Activated naive CD8-positive, alpha-beta T cell treated with anti-CD3 and anti-CD28 coated beads for 36 hours (primary cell): ENCODE measurements around the gene FCAMR. TPM values are rescaled to one million over a fixed set of nuclear protein-coding genes. Genes with fewer than 3 reads are reported as not detected.

ENCODE experiments used
- DNase-seq: peaks from one replicate; pipeline ENCODE4 v3.0.0; 2021
- H3K27ac Mint-ChIP-seq: one replicate; pipeline ENCODE4 v1.8.0; 2022; ENCODE audit warnings: mild to moderate bottlenecking, moderate library complexity, mixed read lengths
- H3K27me3 Mint-ChIP-seq: one replicate; pipeline ENCODE4 v1.8.0; 2022; ENCODE audit warnings: mild to moderate bottlenecking, mixed read lengths
- H3K36me3 Mint-ChIP-seq: one replicate; pipeline ENCODE4 v1.8.0; 2021; ENCODE audit warnings: mild to moderate bottlenecking, mixed read lengths
- H3K4me1 Mint-ChIP-seq: one replicate; pipeline ENCODE4 v1.8.0; 2021; ENCODE audit warnings: mixed read lengths
- H3K4me3 Mint-ChIP-seq: one replicate; pipeline ENCODE4 v1.8.0; 2022; ENCODE audit warnings: mild to moderate bottlenecking, moderate library complexity, mixed read lengths
- H3K9me3 Mint-ChIP-seq: one replicate; pipeline ENCODE4 v1.8.0; 2022; ENCODE audit warnings: mixed read lengths
- total RNA-seq, 2 experiments: library from RNA; stranded (reverse); gene quantifications; one replicate each; pipeline ENCODE4 v1.2.3, GENCODE V29; 2021

FCAMR gene
- total RNA-seq: not detected

DNA sequence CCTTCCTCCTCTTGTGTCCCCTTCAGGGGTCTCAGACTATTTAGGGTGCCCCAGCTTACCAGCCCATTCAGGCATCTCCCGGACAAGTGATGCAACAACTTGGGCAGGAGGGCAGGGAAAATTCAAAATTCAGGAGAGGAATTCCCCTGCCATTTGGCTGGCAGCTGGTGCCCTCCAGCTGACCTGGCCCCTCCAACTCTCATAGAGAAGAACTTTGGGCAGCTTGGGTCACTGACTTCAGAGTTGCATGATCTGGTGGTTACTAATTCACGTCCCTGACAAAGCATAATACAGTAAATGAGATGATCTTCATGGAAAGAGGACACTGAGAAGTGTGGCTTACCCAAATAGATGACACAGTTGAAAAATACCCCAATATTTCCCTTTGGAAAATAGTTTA, at the start of gene FCAMR:
TSS of gene FCAMR (minus strand) at position 15 of the 400 bp plus-strand sequence. CDS start 335 bp downstream, outside the sequence.
- no peak for DNase-seq
- H3K9me3 Mint-ChIP-seq: no peaks in the 10 kb centered on the region
- no peaks in the 10 kb centered on the region for H3K36me3 Mint-ChIP-seq
- H3K27ac Mint-ChIP-seq: no peak within 1 kb of the TSS
- H3K4me3 Mint-ChIP-seq: no peak within 1 kb of the TSS
- peaks cover 15% of the 10 kb centered on the region for H3K4me1 Mint-ChIP-seq
- peaks cover 5% of the 10 kb centered on the region for H3K27me3 Mint-ChIP-seq

DNA sequence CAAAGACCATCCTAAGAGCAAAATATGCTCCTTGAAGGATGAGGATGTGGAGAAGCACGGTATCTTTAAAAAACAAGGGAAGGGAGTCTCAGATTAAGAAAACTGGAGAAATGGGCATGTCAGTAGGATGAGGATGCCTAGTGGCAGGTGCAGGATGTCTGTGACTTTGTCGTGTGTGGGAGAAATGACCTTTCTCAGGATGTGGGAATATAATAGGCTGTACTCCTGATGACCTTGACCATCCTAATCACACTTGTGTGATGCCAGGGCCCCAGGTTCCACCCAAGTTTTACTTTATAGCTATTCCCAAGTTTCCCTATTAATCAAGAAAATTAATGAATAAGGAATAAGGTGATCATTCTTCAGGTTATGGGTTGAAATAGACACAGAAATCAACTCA, 49.4 kb upstream of the FCAMR start:
- Mint-ChIP-seq H3K9me3 (no peaks in the 10 kb centered on the region), H3K4me3 (no peak overlapping the region), H3K36me3 (no peaks in the 10 kb centered on the region)

GRCh38 chr1:207019161-207019560, 48.9 kb upstream of the FCAMR start:
- Mint-ChIP-seq H3K4me3 (no peak overlapping the region), H3K36me3 (no peaks in the 10 kb centered on the region), H3K9me3 (no peaks in the 10 kb centered on the region), H3K4me1 (peaks cover 4% of the 10 kb centered on the region), H3K27ac (no peak overlapping the region), H3K27me3 (peaks cover 3% of the 10 kb centered on the region)
- no peak for DNase-seq

More for the DNA sequence above, 49.4 kb upstream of the FCAMR start:
- no peak for DNase-seq
- Mint-ChIP-seq H3K27ac (no peak overlapping the region), H3K4me1 (peaks cover 7% of the 10 kb centered on the region), H3K27me3 (peaks cover 5% of the 10 kb centered on the region)

GRCh38 chr1:207018707-207019106, 48.4 kb upstream of the FCAMR start:
- Mint-ChIP-seq H3K27ac (no peak overlapping the region), H3K4me1 (peaks cover 2% of the 10 kb centered on the region), H3K36me3 (no peaks in the 10 kb centered on the region), H3K9me3 (no peaks in the 10 kb centered on the region), H3K27me3 (peaks cover 3% of the 10 kb centered on the region), H3K4me3 (no peak overlapping the region)
- DNase-seq: no peak

- Mint-ChIP-seq H3K27me3 (peaks cover 3% of the 10 kb centered on the region), H3K27ac (no peak overlapping the region), H3K36me3 (no peaks in the 10 kb centered on the region), H3K9me3 (no peaks in the 10 kb centered on the region), H3K4me3 (no peak overlapping the region), H3K4me1 (peaks cover 2% of the 10 kb centered on the region)
- no peak for DNase-seq
These were observed 47.6 kb upstream of the FCAMR start for GRCh38 chr1:207017615-207018559.

DNA sequence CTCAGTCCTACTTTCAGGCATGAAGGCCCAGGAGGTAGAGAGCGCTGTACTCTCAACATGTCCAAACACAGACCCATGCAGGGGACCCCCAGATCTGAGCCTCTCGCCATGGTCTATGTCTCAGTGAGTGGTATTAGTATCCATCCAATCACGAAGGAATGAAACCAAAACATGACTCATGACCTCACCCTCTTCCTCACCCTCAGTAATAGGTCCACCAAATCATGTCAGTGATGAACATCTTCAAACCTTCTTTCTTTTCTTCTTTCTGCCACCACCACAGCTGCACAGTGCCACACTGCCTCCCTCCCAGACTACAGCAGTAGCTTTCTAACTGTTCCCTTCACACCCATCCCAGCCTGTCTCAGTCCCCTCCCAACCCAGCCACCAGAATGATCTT, 45.5 kb upstream of the FCAMR start:
- H3K36me3 Mint-ChIP-seq: no peaks in the 10 kb centered on the region
- H3K4me3 Mint-ChIP-seq: no peak overlapping the region
- H3K27ac Mint-ChIP-seq: no peak overlapping the region
- H3K9me3 Mint-ChIP-seq: no peaks in the 10 kb centered on the region
- no peak for DNase-seq
- peaks cover 2% of the 10 kb centered on the region for H3K4me1 Mint-ChIP-seq
- peaks cover under 1% of the 10 kb centered on the region for H3K27me3 Mint-ChIP-seq

- Mint-ChIP-seq H3K9me3 (no peaks in the 10 kb centered on the region), H3K27ac (no peak overlapping the region), H3K36me3 (no peaks in the 10 kb centered on the region), H3K4me3 (no peak overlapping the region), H3K27me3 (no peaks in the 10 kb centered on the region), H3K4me1 (peaks cover 2% of the 10 kb centered on the region)
- DNase-seq: no peak
These were observed 44.5 kb upstream of the FCAMR start for GRCh38 chr1:207014728-207015127.

DNA sequence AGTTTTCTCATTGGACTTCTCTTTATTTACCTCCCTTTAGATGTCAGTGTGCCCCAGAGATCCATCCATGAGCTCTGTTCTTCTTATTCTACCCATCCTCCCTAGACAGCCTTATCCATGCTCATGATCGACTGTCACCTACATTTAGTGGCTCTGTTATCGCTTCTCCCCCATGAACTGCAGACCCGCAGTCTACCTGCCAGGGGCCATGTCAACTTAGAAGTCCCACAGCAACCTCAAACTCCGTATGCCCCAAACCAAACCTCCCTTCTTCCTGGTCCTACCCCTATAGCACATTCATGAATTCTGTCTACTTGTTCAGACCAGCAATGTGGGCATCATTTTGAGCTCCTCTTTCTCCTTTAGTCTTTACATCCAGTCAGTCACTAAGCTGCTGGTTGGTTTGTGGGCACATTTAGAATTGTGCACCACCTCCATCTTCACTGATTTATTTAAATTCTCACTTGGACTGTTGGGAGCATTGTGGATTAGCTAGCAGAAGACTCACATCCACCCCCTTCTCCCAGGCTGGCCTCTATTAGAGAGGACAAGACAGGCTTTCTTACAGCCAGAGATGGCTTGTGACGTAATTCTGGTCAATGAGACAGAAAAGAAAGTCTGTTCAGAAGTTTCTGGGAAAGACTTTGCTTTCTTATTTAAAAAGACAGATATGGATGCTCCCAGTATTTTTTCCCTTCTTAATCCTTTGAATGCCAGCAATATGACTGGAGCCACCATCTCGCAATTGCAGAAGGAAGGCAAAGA, 43.2 kb upstream of the FCAMR start:
- H3K4me1 Mint-ChIP-seq: peaks cover 2% of the 10 kb centered on the region
- H3K4me3 Mint-ChIP-seq: no peak overlapping the region
- no peaks in the 10 kb centered on the region for H3K27me3 Mint-ChIP-seq
- H3K9me3 Mint-ChIP-seq: no peaks in the 10 kb centered on the region
- no peaks in the 10 kb centered on the region for H3K36me3 Mint-ChIP-seq
- H3K27ac Mint-ChIP-seq: no peak overlapping the region
- no peak for DNase-seq

DNA sequence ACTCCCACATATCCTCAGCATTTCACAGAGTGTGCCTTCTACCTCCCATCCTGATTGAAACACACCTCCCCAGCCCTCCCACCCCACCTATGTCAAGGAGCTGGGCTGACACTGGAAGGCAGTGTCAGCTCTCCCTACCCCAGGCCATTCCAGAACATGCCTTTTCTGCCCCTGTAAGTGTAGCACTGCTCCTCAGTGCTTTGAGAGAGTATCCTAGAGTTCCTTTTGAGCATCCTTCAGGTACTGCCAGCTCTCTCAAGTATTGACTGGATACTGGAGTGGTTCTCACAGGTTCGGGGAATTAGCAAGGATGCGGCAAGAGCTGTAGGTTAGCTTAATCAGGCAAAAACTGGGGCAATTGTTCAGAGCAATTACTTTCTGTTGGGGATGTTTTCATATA, 40.5 kb upstream of the FCAMR start:
- no peaks in the 10 kb centered on the region for H3K27me3 Mint-ChIP-seq

GRCh38 chr1:207009945-207010344, 39.7 kb upstream of the FCAMR start:
- Mint-ChIP-seq H3K27me3 (peaks cover 3% of the 10 kb centered on the region), H3K4me1 (no peaks in the 10 kb centered on the region)

More for the DNA sequence above, 40.5 kb upstream of the FCAMR start:
- no peaks in the 10 kb centered on the region for H3K4me1 Mint-ChIP-seq
- no peak overlapping the region for H3K4me3 Mint-ChIP-seq
- no peaks in the 10 kb centered on the region for H3K36me3 Mint-ChIP-seq
- no peak overlapping the region for H3K27ac Mint-ChIP-seq
- no peaks in the 10 kb centered on the region for H3K9me3 Mint-ChIP-seq
- no peak for DNase-seq

GRCh38 chr1:207009182-207009850, 39.1 kb upstream of the FCAMR start:
- Mint-ChIP-seq H3K4me3 (no peak overlapping the region), H3K27ac (no peak overlapping the region), H3K4me1 (no peaks in the 10 kb centered on the region), H3K36me3 (no peaks in the 10 kb centered on the region), H3K9me3 (no peaks in the 10 kb centered on the region), H3K27me3 (peaks cover 3% of the 10 kb centered on the region)
- no peak for DNase-seq

More at GRCh38 chr1:207009945-207010344, 39.7 kb upstream of the FCAMR start:
- Mint-ChIP-seq H3K9me3 (no peaks in the 10 kb centered on the region), H3K27ac (no peak overlapping the region), H3K4me3 (no peak overlapping the region), H3K36me3 (no peaks in the 10 kb centered on the region)
- DNase-seq: no peak

DNA sequence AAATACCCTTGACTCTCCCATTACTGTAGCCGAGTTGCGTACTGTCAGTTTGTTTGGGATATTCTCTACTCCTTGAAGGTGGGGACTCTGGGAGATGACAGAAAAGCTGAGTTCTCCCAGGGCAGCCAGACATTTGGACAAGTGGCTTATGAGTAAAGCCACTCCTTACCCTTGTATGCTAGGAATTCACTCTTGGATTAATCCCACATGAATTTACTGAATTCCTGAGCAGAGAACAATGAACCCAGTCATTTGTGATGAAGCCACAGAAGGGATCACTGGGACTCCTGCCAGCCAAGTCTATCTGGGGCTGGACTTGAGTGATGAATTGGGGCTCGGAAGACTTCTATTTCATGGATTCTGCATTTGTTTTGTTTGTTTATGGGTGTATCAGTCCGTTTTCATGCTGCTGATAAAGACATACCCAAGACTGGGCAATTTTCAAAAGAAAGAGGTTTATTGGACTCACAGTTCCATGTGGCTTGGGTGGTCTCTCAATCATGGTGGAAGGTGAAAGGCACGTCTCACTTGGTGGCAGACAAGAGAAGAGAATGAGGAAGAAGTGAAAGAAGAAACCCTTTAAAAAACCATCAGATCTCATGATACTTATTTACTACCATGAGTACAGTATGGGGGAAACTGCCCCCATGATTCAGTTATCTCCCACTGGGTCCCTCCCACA, 37.2 kb upstream of the FCAMR start:
- H3K4me3 Mint-ChIP-seq: no peak overlapping the region
- no peaks in the 10 kb centered on the region for H3K9me3 Mint-ChIP-seq
- no peak overlapping the region for H3K27ac Mint-ChIP-seq
- DNase-seq: no peak
- no peaks in the 10 kb centered on the region for H3K36me3 Mint-ChIP-seq
- H3K27me3 Mint-ChIP-seq: peaks cover 3% of the 10 kb centered on the region
- H3K4me1 Mint-ChIP-seq: no peaks in the 10 kb centered on the region

DNA sequence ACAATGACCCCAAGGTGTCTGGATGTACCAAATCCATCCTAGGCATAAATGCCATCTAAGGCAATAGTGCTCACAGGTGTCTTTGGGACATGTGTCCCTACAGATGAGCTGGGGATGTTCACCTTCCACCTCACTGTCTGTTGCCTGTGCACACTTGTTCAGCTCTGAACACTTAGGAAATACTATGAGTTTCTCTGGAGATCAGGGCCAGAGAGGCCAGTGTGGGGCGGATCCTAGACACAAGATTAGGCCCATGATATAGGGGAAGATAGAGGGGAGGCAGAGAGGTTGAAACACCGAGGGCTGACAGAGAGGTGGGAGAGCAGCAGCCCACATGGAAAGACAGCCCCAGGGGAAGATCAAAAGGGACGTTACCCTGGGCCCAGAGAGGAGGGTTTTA, 36.7 kb upstream of the FCAMR start:
- no peaks in the 10 kb centered on the region for H3K9me3 Mint-ChIP-seq
- peaks cover 3% of the 10 kb centered on the region for H3K27me3 Mint-ChIP-seq
- H3K36me3 Mint-ChIP-seq: no peaks in the 10 kb centered on the region
- H3K27ac Mint-ChIP-seq: no peak overlapping the region
- H3K4me3 Mint-ChIP-seq: no peak overlapping the region
- DNase-seq: no peak
- H3K4me1 Mint-ChIP-seq: no peaks in the 10 kb centered on the region

GRCh38 chr1:207006083-207006482, 35.8 kb upstream of the FCAMR start:
- DNase-seq: no peak
- H3K4me3 Mint-ChIP-seq: no peak overlapping the region
- no peak overlapping the region for H3K27ac Mint-ChIP-seq
- H3K36me3 Mint-ChIP-seq: no peaks in the 10 kb centered on the region
- H3K4me1 Mint-ChIP-seq: no peaks in the 10 kb centered on the region
- H3K27me3 Mint-ChIP-seq: peaks cover 3% of the 10 kb centered on the region
- H3K9me3 Mint-ChIP-seq: no peaks in the 10 kb centered on the region
